C4-2B (cell line): ENCODE results near the gene DIABLO.

Experiments
- CTCF ChIP-seq: fragments of 450-650 bp; conservative IDR thresholded peaks from 2 replicates; pipeline ENCODE4 v1.5.1; 2017; ENCODE audit warnings: mild to moderate bottlenecking
- ZFX ChIP-seq: fragments of 450-650 bp; IDR thresholded peaks from 2 replicates; pipeline ENCODE4 v1.6.1; 2017

- TF ChIP-seq CTCF: no peak
- TF ChIP-seq ZFX: no peak
Observed at GRCh38 chr12:122158700-122159285, 67.1 kb downstream of the DIABLO start.
